ENCODE data around the gene SULF2. TPM values are rescaled to one million over a fixed set of nuclear protein-coding genes. Genes with fewer than 3 reads are reported as not detected.

SULF2 gene
- total RNA-seq, 1 donor from 2014 or later = 94.5 TPM

GRCh38 chr20:47653869-47654268 is 131.4 kb downstream of the SULF2 start:
- Mint-ChIP-seq H3K4me1 (ENCODE audit: low read depth) (peaks cover 7% of the 10 kb centered on the region), H3K27me3 (no peaks in the 10 kb centered on the region), H3K4me3 (ENCODE audit: low read depth) (no peak overlapping the region), H3K9me3 (ENCODE audit: low read depth) (no peaks in the 10 kb centered on the region), H3K36me3 (ENCODE audit: insufficient read depth) (peaks cover 18% of the 10 kb centered on the region), H3K27ac (no peak overlapping the region)
- TF ChIP-seq, protein P1, sequence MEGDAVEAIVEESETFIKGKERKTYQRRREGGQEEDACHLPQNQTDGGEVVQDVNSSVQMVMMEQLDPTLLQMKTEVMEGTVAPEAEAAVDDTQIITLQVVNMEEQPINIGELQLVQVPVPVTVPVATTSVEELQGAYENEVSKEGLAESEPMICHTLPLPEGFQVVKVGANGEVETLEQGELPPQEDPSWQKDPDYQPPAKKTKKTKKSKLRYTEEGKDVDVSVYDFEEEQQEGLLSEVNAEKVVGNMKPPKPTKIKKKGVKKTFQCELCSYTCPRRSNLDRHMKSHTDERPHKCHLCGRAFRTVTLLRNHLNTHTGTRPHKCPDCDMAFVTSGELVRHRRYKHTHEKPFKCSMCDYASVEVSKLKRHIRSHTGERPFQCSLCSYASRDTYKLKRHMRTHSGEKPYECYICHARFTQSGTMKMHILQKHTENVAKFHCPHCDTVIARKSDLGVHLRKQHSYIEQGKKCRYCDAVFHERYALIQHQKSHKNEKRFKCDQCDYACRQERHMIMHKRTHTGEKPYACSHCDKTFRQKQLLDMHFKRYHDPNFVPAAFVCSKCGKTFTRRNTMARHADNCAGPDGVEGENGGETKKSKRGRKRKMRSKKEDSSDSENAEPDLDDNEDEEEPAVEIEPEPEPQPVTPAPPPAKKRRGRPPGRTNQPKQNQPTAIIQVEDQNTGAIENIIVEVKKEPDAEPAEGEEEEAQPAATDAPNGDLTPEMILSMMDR (IDR thresholded peaks at IDR 0.05; ENCODE audit: unreplicated experiment) = no peak
- no peak for DNase-seq (ENCODE audit: low spot score, unreplicated experiment)

- H3K27ac Mint-ChIP-seq = no peak overlapping the region
Observed at GRCh38 chr20:47652794-47653193, 132.5 kb downstream of the SULF2 start.

GRCh38 chr20:47652301-47652700 is 133.0 kb downstream of the SULF2 start:
- H3K27me3 Mint-ChIP-seq = no peaks in the 10 kb centered on the region
- peaks cover 16% of the 10 kb centered on the region for H3K36me3 Mint-ChIP-seq (ENCODE audit: insufficient read depth)
- no peak for DNase-seq (ENCODE audit: low spot score, unreplicated experiment)
- TF ChIP-seq, protein P1 (IDR thresholded peaks at IDR 0.05; ENCODE audit: unreplicated experiment) = no peak
- no peaks in the 10 kb centered on the region for H3K9me3 Mint-ChIP-seq (ENCODE audit: low read depth)
- peaks cover 7% of the 10 kb centered on the region for H3K4me1 Mint-ChIP-seq (ENCODE audit: low read depth)
- H3K4me3 Mint-ChIP-seq (ENCODE audit: low read depth) = no peak overlapping the region
- peak overlapping the region; percentile 85 for H3K27ac Mint-ChIP-seq

More at GRCh38 chr20:47652794-47653193, 132.5 kb downstream of the SULF2 start:
- H3K36me3 Mint-ChIP-seq (ENCODE audit: insufficient read depth) = peaks cover 16% of the 10 kb centered on the region
- no peaks in the 10 kb centered on the region for H3K9me3 Mint-ChIP-seq (ENCODE audit: low read depth)
- H3K27me3 Mint-ChIP-seq = no peaks in the 10 kb centered on the region
- TF ChIP-seq, protein P1 (IDR thresholded peaks at IDR 0.05; ENCODE audit: unreplicated experiment) = no peak
- peaks cover 7% of the 10 kb centered on the region for H3K4me1 Mint-ChIP-seq (ENCODE audit: low read depth)
- no peak overlapping the region for H3K4me3 Mint-ChIP-seq (ENCODE audit: low read depth)
- no peak for DNase-seq (ENCODE audit: low spot score, unreplicated experiment)

- no peak for DNase-seq (ENCODE audit: low spot score, unreplicated experiment)
- no peaks in the 10 kb centered on the region for H3K9me3 Mint-ChIP-seq (ENCODE audit: low read depth)
- H3K27me3 Mint-ChIP-seq = no peaks in the 10 kb centered on the region
- H3K36me3 Mint-ChIP-seq (ENCODE audit: insufficient read depth) = peaks cover 24% of the 10 kb centered on the region
- no peak overlapping the region for H3K27ac Mint-ChIP-seq
- TF ChIP-seq, protein P1 (IDR thresholded peaks at IDR 0.05; ENCODE audit: unreplicated experiment) = no peak
- H3K4me3 Mint-ChIP-seq (ENCODE audit: low read depth) = no peak overlapping the region
- no peaks in the 10 kb centered on the region for H3K4me1 Mint-ChIP-seq (ENCODE audit: low read depth)
Observed at GRCh38 chr20:47648943-47649342, 136.3 kb downstream of the SULF2 start.

DNA sequence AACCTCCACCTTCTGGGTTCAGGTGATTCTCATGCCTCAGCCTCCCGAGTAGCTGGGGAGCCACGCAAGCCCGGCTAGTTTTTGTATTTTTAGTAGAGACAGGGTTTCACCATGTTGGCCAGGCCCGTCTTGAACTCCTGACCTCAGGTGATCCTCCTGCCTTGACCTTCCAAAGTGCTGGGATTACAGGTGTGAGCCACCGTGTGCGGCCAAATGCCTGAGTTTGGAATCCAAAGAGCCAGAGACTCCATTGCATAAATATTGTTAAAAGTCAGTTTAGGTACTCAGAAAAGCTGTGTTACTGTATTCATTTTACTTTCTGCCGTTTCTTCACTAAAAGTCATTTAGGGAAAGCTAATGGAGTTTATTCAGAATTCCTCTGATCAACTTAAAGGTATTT is 137.3 kb downstream of the SULF2 start:
- H3K9me3 Mint-ChIP-seq (ENCODE audit: low read depth) = no peaks in the 10 kb centered on the region
- H3K4me1 Mint-ChIP-seq (ENCODE audit: low read depth) = no peaks in the 10 kb centered on the region
- H3K27ac Mint-ChIP-seq = no peak overlapping the region
- TF ChIP-seq, protein P1 (IDR thresholded peaks at IDR 0.05; ENCODE audit: unreplicated experiment) = no peak
- H3K36me3 Mint-ChIP-seq (ENCODE audit: insufficient read depth) = peaks cover 30% of the 10 kb centered on the region
- no peaks in the 10 kb centered on the region for H3K27me3 Mint-ChIP-seq
- H3K4me3 Mint-ChIP-seq (ENCODE audit: low read depth) = no peak overlapping the region
- DNase-seq (ENCODE audit: low spot score, unreplicated experiment) = no peak
